HAP-1 (cell line): Measurements from ENCODE around the gene OSBPL10.

Source experiments
- DNase-seq, 2 experiments: peaks; one replicate each; pipeline ENCODE4 v3.0.0-alpha.2; 2016 to 2020; ENCODE audit warnings: low spot score in 2 of 2
- H3K27me3 ChIP-seq: fragments of 250-450 bp; sonication (Bioruptor Pico); 2 replicates; pipeline ENCODE4 v1.5.1; 2020; ENCODE audit warnings: low read depth, mild to moderate bottlenecking, moderate library complexity
- H3K36me3 ChIP-seq: fragments of 250-450 bp; sonication (Bioruptor Pico); replicated peaks from 2 replicates; pipeline ENCODE4 v1.5.1; 2020; ENCODE audit warnings: mild to moderate bottlenecking
- H3K4me1 ChIP-seq: fragments of 250-450 bp; sonication (Bioruptor Pico); 2 replicates; pipeline ENCODE4 v1.5.1; 2020; ENCODE audit warnings: mild to moderate bottlenecking
- H3K4me3 ChIP-seq: fragments of 250-450 bp; sonication (Bioruptor Pico); 2 replicates; pipeline ENCODE4 v1.5.1; 2020; ENCODE audit warnings: mild to moderate bottlenecking, moderate library complexity
- H3K9me3 ChIP-seq: fragments of 250-450 bp; sonication (Bioruptor Pico); 2 replicates; pipeline ENCODE4 v1.5.1; 2020; ENCODE audit warnings: mild to moderate bottlenecking, moderate library complexity
- in situ Hi-C: fragments of 300-500 bp; cut with MboI; formaldehyde crosslinking; loops from 3 replicates; pipeline ENCODE4 v1.14.3; 2020; ENCODE audit warnings: low sequenced_read_pairs, inconsistent platforms, mixed read lengths

The OSBPL10 gene

DNA sequence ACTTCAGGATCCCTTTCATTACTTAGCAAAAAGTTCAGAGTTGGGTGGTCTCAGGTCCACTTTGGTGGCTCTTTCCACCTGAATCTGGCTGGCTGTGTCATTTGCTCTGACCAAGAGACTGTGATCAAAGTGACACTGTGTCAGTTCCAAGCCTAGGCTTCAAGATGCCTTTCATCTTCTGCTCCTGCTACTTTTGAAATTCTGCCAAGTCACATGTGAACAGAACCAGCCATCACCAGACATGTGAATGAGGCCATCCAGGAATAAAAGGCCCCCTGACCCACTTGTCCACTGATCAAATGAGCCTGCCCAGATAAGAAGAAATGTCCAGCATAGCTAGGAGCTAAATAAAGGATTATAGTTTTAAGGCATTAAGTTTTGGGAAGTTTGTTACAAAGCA lies 132.2 kb downstream of the OSBPL10 start:
- no peak for DNase-seq
- Histone ChIP-seq H3K4me3 (no peak overlapping the region), H3K36me3 (no peaks in the 10 kb centered on the region), H3K27me3 (no peaks in the 10 kb centered on the region), H3K4me1 (no peaks in the 10 kb centered on the region), H3K9me3 (no peaks in the 10 kb centered on the region)
- in situ Hi-C loops: no loop called here

GRCh38 chr3:31848163-31848818 lies 132.8 kb downstream of the OSBPL10 start:
- Histone ChIP-seq H3K4me1 (no peaks in the 10 kb centered on the region), H3K4me3 (no peak overlapping the region), H3K9me3 (no peaks in the 10 kb centered on the region), H3K36me3 (no peaks in the 10 kb centered on the region), H3K27me3 (no peaks in the 10 kb centered on the region)
- in situ Hi-C loops: no loop called here
- DNase-seq: no peak

DNA sequence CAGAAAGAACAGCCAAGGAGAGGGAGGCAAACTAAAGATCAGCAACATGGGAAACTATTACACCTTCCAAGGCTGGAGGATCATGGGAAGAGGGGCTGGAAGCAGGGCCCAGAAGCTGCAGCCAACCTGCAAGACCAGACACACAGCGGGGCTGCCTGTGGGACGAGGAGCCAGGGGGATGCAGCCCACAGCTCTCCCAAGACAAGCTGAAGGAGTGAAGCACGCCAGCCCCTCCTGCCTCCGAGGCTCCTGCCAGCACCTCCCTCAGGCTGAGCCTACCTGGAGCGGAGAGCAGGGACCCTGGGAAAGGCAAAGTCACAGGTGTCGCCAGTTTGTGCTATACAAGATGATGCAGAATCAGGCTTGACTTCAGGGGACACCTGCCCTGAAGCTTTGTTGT lies 133.3 kb downstream of the OSBPL10 start:
- DNase-seq: no peak
- H3K9me3 ChIP-seq: no peaks in the 10 kb centered on the region
- no peak overlapping the region for H3K4me3 ChIP-seq
- H3K36me3 ChIP-seq: no peaks in the 10 kb centered on the region
- no peaks in the 10 kb centered on the region for H3K4me1 ChIP-seq
- no peaks in the 10 kb centered on the region for H3K27me3 ChIP-seq
- in situ Hi-C loops: no loop called here

- Histone ChIP-seq H3K36me3 (no peaks in the 10 kb centered on the region), H3K4me1 (no peaks in the 10 kb centered on the region), H3K27me3 (no peaks in the 10 kb centered on the region), H3K9me3 (no peaks in the 10 kb centered on the region), H3K4me3 (no peak overlapping the region)
- in situ Hi-C loops: no loop called here
- DNase-seq: no peak
Observed at GRCh38 chr3:31841515-31841914, 139.5 kb downstream of the OSBPL10 start.

GRCh38 chr3:31840252-31840651 lies 140.8 kb downstream of the OSBPL10 start:
- H3K36me3 ChIP-seq: no peaks in the 10 kb centered on the region
- H3K4me3 ChIP-seq: no peak overlapping the region
- H3K9me3 ChIP-seq: no peaks in the 10 kb centered on the region
- H3K4me1 ChIP-seq: no peaks in the 10 kb centered on the region
- DNase-seq: no peak
- no peaks in the 10 kb centered on the region for H3K27me3 ChIP-seq
- in situ Hi-C loops: no loop called here

- in situ Hi-C loops: no loop called here
Observed at GRCh38 chr3:31839144-31839917, 141.7 kb downstream of the OSBPL10 start.

GRCh38 chr3:31836131-31837075 lies 144.7 kb downstream of the OSBPL10 start:
- Histone ChIP-seq H3K9me3 (no peaks in the 10 kb centered on the region), H3K36me3 (no peaks in the 10 kb centered on the region), H3K4me1 (no peaks in the 10 kb centered on the region), H3K27me3 (no peaks in the 10 kb centered on the region), H3K4me3 (no peak overlapping the region)
- in situ Hi-C loops: no loop called here
- no peak for DNase-seq

More at GRCh38 chr3:31839144-31839917, 141.7 kb downstream of the OSBPL10 start:
- DNase-seq: no peak
- no peaks in the 10 kb centered on the region for H3K27me3 ChIP-seq
- H3K4me3 ChIP-seq: no peak overlapping the region
- H3K9me3 ChIP-seq: no peaks in the 10 kb centered on the region
- H3K4me1 ChIP-seq: no peaks in the 10 kb centered on the region
- no peaks in the 10 kb centered on the region for H3K36me3 ChIP-seq

GRCh38 chr3:31833391-31834190 lies 147.5 kb downstream of the OSBPL10 start:
- in situ Hi-C loops: no loop called here
- DNase-seq: no peak
- H3K4me3 ChIP-seq: no peak overlapping the region

DNA sequence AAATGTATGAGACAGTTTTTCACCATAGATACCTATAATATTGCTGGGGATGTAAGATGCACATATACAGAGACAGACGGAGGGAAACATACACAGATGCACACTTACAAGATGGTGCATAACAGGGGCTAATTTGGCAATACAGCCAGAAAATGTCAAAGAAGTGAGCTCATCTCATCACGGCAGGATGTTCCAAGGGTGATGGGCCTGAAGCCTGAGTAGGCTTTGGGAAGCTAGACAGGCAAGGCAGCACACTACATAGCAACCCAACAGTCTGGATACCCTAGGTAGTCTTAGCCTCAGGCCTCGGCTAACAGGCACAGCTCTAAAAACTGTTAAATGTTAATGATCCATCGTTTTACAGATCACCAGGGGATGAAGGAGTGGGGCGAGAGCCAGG lies 148.5 kb downstream of the OSBPL10 start:
- Histone ChIP-seq H3K27me3 (no peaks in the 10 kb centered on the region), H3K9me3 (no peaks in the 10 kb centered on the region), H3K36me3 (no peaks in the 10 kb centered on the region), H3K4me3 (no peak overlapping the region), H3K4me1 (no peaks in the 10 kb centered on the region)
- in situ Hi-C loops: no loop called here
- DNase-seq: no peak

More at GRCh38 chr3:31833391-31834190, 147.5 kb downstream of the OSBPL10 start:
- Histone ChIP-seq H3K27me3 (no peaks in the 10 kb centered on the region), H3K9me3 (no peaks in the 10 kb centered on the region), H3K36me3 (no peaks in the 10 kb centered on the region), H3K4me1 (no peaks in the 10 kb centered on the region)

GRCh38 chr3:31831591-31831990 lies 149.5 kb downstream of the OSBPL10 start:
- H3K27me3 ChIP-seq: no peaks in the 10 kb centered on the region
- H3K36me3 ChIP-seq: no peaks in the 10 kb centered on the region
- in situ Hi-C loops: no loop called here
- H3K4me3 ChIP-seq: no peak overlapping the region
- DNase-seq: no peak
- H3K4me1 ChIP-seq: no peaks in the 10 kb centered on the region
- H3K9me3 ChIP-seq: no peaks in the 10 kb centered on the region

DNA sequence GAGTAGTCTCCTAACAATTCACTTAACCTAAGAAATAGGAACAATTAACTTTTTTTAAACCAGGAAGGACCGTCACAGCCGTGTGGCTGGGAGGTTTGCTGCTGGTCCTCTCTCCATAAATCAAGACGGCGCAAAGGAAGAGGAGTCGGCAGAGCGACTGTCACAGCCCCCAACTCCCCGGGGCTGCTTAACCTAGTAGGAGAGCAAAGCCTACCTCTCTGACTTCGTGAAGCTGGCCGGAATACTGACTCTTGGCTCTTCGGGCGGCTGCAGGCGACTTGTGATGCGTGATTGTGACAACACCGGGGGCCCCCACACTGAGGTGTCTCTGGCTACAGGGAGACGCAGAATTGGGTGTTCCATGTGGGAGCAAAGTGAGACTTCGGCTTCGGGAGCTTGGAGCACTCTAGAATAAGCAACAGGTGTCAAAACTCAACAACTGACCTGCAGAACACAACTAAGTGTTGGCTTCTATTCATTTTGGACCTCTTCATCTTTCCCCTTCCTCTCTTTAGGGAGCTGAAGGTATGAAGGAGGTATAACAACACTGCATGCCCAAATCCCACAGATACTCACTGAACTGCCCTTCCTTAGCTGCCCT lies 151.1 kb downstream of the OSBPL10 start:
- H3K4me3 ChIP-seq: no peak overlapping the region
- no peaks in the 10 kb centered on the region for H3K9me3 ChIP-seq
- no peak for DNase-seq
- no peaks in the 10 kb centered on the region for H3K4me1 ChIP-seq
- H3K36me3 ChIP-seq: no peaks in the 10 kb centered on the region
- in situ Hi-C loops: no loop called here
- no peaks in the 10 kb centered on the region for H3K27me3 ChIP-seq

GRCh38 chr3:31829010-31829409 lies 152.1 kb downstream of the OSBPL10 start:
- in situ Hi-C loops: no loop called here
- no peak for DNase-seq
- H3K27me3 ChIP-seq: no peaks in the 10 kb centered on the region
- no peak overlapping the region for H3K4me3 ChIP-seq
- H3K9me3 ChIP-seq: 0 out of 2 replicates have a peak, but pooled peaks cover 2% of the 10 kb centered on the region
- H3K36me3 ChIP-seq: no peaks in the 10 kb centered on the region
- H3K4me1 ChIP-seq: no peaks in the 10 kb centered on the region

DNA sequence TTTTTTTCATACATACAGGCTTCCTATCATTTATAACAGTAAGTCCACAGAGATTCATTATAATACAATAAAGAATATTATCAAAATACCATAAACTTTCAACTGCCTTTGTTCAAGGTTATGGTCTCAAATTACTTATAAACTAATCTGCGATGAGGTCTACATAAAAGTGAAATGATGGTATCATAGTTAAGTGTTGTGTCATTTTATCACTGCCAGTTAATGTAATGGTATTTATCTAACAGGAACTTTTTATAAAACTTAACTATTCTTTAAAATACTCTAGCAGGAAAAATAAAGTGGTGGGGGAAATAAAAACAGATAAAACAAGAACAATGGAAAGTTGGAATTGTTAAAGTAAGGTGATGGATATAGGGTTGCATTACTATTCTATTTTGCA lies 153.1 kb downstream of the OSBPL10 start:
- Histone ChIP-seq H3K36me3 (no peaks in the 10 kb centered on the region), H3K4me3 (no peak overlapping the region), H3K27me3 (no peaks in the 10 kb centered on the region), H3K9me3 (0 out of 2 replicates have a peak, but pooled peaks cover 2% of the 10 kb centered on the region), H3K4me1 (no peaks in the 10 kb centered on the region)
- in situ Hi-C loops: no loop called here
- DNase-seq: no peak
